Immature natural killer cell (primary cell): ENCODE data around the gene CD8B2. TPM values are rescaled to one million over a fixed set of nuclear protein-coding genes. Genes with fewer than 3 reads are reported as not detected.
"Not testable (repeated sequence)": the region's sequence is repeated elsewhere in the genome, so short reads cannot be mapped to it uniquely, and the experiment has no call there.

Experiments
- DNase-seq, 3 donors: peaks; one replicate each; pipeline ENCODE4 v3.0.0; 2022; ENCODE audit warnings: mixed read lengths in 1 of 3
- H3K27ac Mint-ChIP-seq, 6 donors: one replicate each; pipeline ENCODE4 v1.8.0; 2020; ENCODE audit warnings: mixed read lengths in 6 of 6, mild to moderate bottlenecking in 5 of 6, inconsistent platforms in 4 of 6, moderate library complexity in 3 of 6
- H3K27me3 Mint-ChIP-seq, 3 donors: one replicate each; pipeline ENCODE4 v1.8.0; 2020 to 2021; ENCODE audit warnings: low read depth in 3 of 3, mild to moderate bottlenecking in 3 of 3, mixed read lengths in 3 of 3, moderate library complexity in 3 of 3, inconsistent platforms in 1 of 3
- H3K36me3 Mint-ChIP-seq, 3 donors: one replicate each; pipeline ENCODE4 v1.8.0; 2020; ENCODE audit warnings: mixed read lengths in 3 of 3, inconsistent platforms in 2 of 3, mild to moderate bottlenecking in 2 of 3
- H3K4me1 Mint-ChIP-seq, 2 donors: one replicate each; pipeline ENCODE4 v1.8.0; 2020; ENCODE audit warnings: inconsistent platforms in 2 of 2, mild to moderate bottlenecking in 2 of 2, mixed read lengths in 2 of 2, moderate library complexity in 1 of 2
- H3K4me3 Mint-ChIP-seq, 5 donors: one replicate each; pipeline ENCODE4 v1.8.0; 2020; ENCODE audit warnings: mild to moderate bottlenecking in 5 of 5, mixed read lengths in 5 of 5, inconsistent platforms in 3 of 5, moderate library complexity in 3 of 5
- H3K9me3 Mint-ChIP-seq, 6 donors: one replicate each; pipeline ENCODE4 v1.8.0; 2020; ENCODE audit warnings: mild to moderate bottlenecking in 6 of 6, mixed read lengths in 6 of 6, inconsistent platforms in 4 of 6, moderate library complexity in 3 of 6
- polyA plus RNA-seq, 3 donors: library from polyadenylated mRNA; unstranded; fragments of 300-500 nt; fragmentation: Illumina TruSeq; gene quantifications; one replicate each; pipeline ENCODE4 v1.2.3, GENCODE V29; 2021

The CD8B2 gene
- polyA plus RNA-seq, 3 donors from 2014 or later, result 0.43 to 0.52 TPM; not detected in 1

- H3K27me3 Mint-ChIP-seq, H3K27ac Mint-ChIP-seq, H3K9me3 Mint-ChIP-seq, H3K4me1 Mint-ChIP-seq, DNase-seq, H3K4me3 Mint-ChIP-seq, H3K36me3 Mint-ChIP-seq: not testable (repeated sequence)
These were observed 17.0 kb downstream of the CD8B2 start for GRCh38 chr2:106504192-106504591.

- not testable (repeated sequence) for H3K36me3 Mint-ChIP-seq, H3K4me3 Mint-ChIP-seq, H3K9me3 Mint-ChIP-seq, H3K4me1 Mint-ChIP-seq, H3K27me3 Mint-ChIP-seq, DNase-seq, H3K27ac Mint-ChIP-seq
These were observed 17.6 kb downstream of the CD8B2 start for GRCh38 chr2:106504787-106505186.

GRCh38 chr2:106506002-106506687 lies 19.0 kb downstream of the CD8B2 start:
- H3K9me3 Mint-ChIP-seq, H3K4me1 Mint-ChIP-seq, DNase-seq, H3K4me3 Mint-ChIP-seq, H3K27me3 Mint-ChIP-seq, H3K27ac Mint-ChIP-seq, H3K36me3 Mint-ChIP-seq: not testable (repeated sequence)

DNA sequence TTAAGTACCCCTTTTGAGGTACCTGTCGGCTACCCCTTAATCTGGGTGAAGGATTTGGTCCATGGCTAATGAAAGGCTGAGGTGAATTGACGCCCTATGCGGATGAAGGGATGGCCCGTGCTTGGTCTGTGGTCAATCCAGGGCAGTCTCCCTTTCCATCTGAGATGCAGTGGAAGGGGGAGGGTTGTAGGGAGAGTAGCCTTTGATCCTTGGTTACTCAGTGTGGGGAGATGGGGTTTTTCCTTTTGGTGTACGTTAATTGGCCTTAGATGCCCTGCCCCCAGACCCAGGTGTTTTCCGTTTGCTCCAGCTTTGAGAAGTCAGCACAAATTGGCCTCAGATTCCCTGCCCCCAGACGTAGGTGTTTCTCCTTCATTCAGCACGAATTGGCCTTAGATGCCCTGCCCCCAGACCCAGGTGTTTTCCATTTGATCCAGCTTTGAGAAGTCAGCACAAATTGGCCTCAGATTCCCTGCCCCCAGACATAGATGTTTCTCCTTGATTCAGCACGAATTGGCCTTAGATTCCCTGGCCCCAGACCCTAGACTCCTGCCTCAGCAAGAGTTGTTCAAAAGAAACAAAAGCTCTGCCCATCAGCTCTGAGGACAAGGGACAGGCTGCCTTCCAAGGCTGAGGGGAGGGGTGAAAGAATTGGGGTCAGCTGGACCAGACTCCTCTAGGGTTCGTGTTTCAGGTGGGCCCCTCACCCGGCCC lies 21.7 kb downstream of the CD8B2 start:
- H3K4me3 Mint-ChIP-seq, H3K27ac Mint-ChIP-seq, DNase-seq, H3K36me3 Mint-ChIP-seq, H3K9me3 Mint-ChIP-seq, H3K27me3 Mint-ChIP-seq, H3K4me1 Mint-ChIP-seq: not testable (repeated sequence)

GRCh38 chr2:106509374-106509770 lies 22.2 kb downstream of the CD8B2 start:
- DNase-seq, H3K4me3 Mint-ChIP-seq, H3K27me3 Mint-ChIP-seq: not testable (repeated sequence)

GRCh38 chr2:106510791-106511190 lies 23.6 kb downstream of the CD8B2 start:
- H3K4me1 Mint-ChIP-seq, H3K4me3 Mint-ChIP-seq, H3K27ac Mint-ChIP-seq, H3K36me3 Mint-ChIP-seq, H3K27me3 Mint-ChIP-seq, H3K9me3 Mint-ChIP-seq, DNase-seq: not testable (repeated sequence)

More at GRCh38 chr2:106509374-106509770, 22.2 kb downstream of the CD8B2 start:
- not testable (repeated sequence) for H3K9me3 Mint-ChIP-seq, H3K36me3 Mint-ChIP-seq, H3K4me1 Mint-ChIP-seq, H3K27ac Mint-ChIP-seq

GRCh38 chr2:106511476-106511901 lies 24.3 kb downstream of the CD8B2 start:
- H3K9me3 Mint-ChIP-seq, H3K27ac Mint-ChIP-seq, H3K36me3 Mint-ChIP-seq, H3K4me1 Mint-ChIP-seq, DNase-seq, H3K27me3 Mint-ChIP-seq, H3K4me3 Mint-ChIP-seq: not testable (repeated sequence)

GRCh38 chr2:106511934-106512333 lies 24.8 kb downstream of the CD8B2 start:
- not testable (repeated sequence) for H3K36me3 Mint-ChIP-seq, H3K27me3 Mint-ChIP-seq, H3K4me3 Mint-ChIP-seq, DNase-seq, H3K9me3 Mint-ChIP-seq, H3K27ac Mint-ChIP-seq, H3K4me1 Mint-ChIP-seq

GRCh38 chr2:106513391-106513790 lies 26.2 kb downstream of the CD8B2 start:
- not testable (repeated sequence) for H3K27me3 Mint-ChIP-seq, H3K9me3 Mint-ChIP-seq, H3K4me3 Mint-ChIP-seq, H3K4me1 Mint-ChIP-seq, H3K36me3 Mint-ChIP-seq, DNase-seq, H3K27ac Mint-ChIP-seq

DNA sequence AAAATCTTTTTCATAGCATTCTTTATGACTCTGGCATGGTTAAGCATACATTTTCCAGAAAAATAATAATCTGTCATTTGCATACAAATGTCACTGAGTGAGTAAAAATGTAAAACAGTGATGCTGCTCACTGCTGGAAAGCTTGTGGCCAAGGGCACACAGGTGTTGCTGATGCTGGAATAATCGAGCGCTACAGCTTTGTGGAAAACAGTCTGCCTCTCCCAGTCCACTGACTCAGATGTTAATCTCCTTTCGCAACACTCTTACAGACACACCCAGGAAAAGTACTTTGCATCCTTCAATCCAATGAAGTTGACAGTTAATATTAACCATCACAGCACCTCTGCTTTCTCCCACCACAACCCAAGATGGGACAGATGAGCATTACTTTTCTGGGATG lies 27.7 kb downstream of the CD8B2 start:
- H3K4me3 Mint-ChIP-seq, DNase-seq, H3K27ac Mint-ChIP-seq, H3K27me3 Mint-ChIP-seq, H3K9me3 Mint-ChIP-seq, H3K36me3 Mint-ChIP-seq, H3K4me1 Mint-ChIP-seq: not testable (repeated sequence)

DNA sequence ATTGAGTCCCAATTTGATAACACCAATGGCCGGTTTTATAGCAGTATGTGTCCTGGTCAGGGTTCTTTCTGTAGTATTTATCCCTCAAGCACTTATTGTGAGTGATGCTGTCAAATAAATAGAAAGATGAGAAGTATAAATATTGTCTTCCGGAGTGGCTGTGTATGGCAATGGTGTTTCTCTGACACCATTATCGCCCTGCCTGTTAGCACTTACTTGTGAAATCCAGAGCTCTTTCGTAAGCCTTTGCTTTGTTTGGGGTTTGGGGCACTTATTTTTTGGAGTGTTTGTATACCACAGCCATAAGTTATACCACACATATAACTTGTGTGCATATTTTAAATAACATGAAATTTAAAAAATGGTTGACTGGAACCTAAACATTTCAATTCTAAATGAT lies 29.3 kb downstream of the CD8B2 start:
- Mint-ChIP-seq H3K27ac (no peak overlapping the region), H3K27me3 (peaks cover 2 to 9% (median 2%) of the 10 kb centered on the region in 3 donors)

DNA sequence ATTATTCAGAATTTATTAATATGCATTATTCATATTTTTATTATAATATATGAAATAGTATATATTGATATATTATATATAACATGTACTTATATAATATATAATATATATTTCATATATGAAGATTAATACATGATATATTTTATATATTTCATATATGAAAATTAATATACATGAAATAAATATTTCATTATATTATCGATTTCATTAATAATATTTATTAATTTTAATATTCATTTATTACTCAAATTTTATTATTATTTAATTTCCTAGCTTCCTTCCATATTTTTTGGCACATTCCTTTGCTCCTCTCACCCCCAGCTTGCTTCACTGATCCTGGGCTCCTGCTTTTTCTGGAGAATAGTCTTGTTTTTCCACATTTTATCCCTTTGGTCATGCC lies 29.7 kb downstream of the CD8B2 start:
- Mint-ChIP-seq H3K27me3 (peaks cover 2 to 9% (median 2%) of the 10 kb centered on the region in 3 donors), H3K9me3 (no peaks in the 10 kb centered on the region), H3K4me3 (no peak overlapping the region), H3K27ac (no peak overlapping the region), H3K4me1 (no peaks in the 10 kb centered on the region), H3K36me3 (no peaks in the 10 kb centered on the region)
- no peak for DNase-seq

More for the DNA sequence above, 29.3 kb downstream of the CD8B2 start:
- Mint-ChIP-seq H3K4me3 (no peak overlapping the region), H3K4me1 (no peaks in the 10 kb centered on the region), H3K9me3 (no peaks in the 10 kb centered on the region), H3K36me3 (no peaks in the 10 kb centered on the region)
- DNase-seq, result no peak

DNA sequence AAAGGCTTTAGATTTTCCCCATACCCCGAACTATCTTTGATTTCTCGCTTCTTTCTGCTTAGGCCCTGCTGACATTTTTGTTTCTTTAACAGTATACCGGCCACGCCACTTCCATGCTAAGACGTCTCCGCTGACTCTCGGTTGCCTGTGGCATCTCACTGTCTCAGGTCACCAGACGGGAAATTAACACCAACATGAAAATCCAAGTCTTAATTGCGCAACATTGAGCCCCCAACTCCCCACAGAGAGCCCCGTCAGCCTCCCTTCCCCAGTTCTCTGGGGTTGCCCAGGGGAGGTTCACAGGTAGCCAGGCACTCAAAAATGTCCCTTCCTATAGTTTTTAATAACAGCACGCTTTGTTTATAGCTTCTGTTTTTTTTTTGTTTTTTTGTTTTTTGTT lies 30.2 kb downstream of the CD8B2 start:
- no peak overlapping the region for H3K4me3 Mint-ChIP-seq
- H3K36me3 Mint-ChIP-seq, result no peaks in the 10 kb centered on the region
- no peak overlapping the region for H3K27ac Mint-ChIP-seq
- H3K27me3 Mint-ChIP-seq, result peaks cover 2 to 9% (median 2%) of the 10 kb centered on the region in 3 donors
- no peak for DNase-seq
- no peaks in the 10 kb centered on the region for H3K4me1 Mint-ChIP-seq
- H3K9me3 Mint-ChIP-seq, result no peaks in the 10 kb centered on the region

- Mint-ChIP-seq H3K36me3 (no peaks in the 10 kb centered on the region), H3K4me1 (no peaks in the 10 kb centered on the region), H3K27me3 (peaks cover 0 to 9% (median 5%) of the 10 kb centered on the region in 3 donors)
These were observed 32.6 kb downstream of the CD8B2 start for GRCh38 chr2:106519767-106520166.

DNA sequence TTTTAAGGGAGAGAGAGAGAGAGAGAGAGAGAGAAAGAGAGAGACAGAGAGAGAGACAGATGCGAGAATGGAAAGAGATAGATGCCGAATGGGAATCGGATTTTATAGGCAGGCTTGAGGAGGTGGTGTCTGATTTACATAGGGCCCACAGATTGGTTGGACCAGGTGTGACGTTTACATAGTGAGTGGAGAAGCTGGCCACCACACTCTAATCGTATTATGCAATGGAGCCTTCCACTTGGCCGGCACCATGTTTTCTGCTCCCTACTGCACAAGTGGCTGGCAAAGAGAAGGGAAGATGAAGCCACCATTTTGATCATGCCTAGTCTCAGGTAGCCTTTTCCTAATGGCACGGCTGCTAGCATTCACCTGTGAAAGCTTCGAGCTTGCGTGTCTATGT lies 33.9 kb downstream of the CD8B2 start:
- Mint-ChIP-seq H3K27ac (no peak overlapping the region), H3K4me3 (no peak overlapping the region), H3K36me3 (no peaks in the 10 kb centered on the region), H3K9me3 (peaks cover 0 to 18% (median 5%) of the 10 kb centered on the region in 6 donors), H3K4me1 (no peaks in the 10 kb centered on the region), H3K27me3 (peaks cover 0 to 9% (median 5%) of the 10 kb centered on the region in 3 donors)
- no peak for DNase-seq

More at GRCh38 chr2:106519767-106520166, 32.6 kb downstream of the CD8B2 start:
- DNase-seq, result no peak
- Mint-ChIP-seq H3K27ac (no peak overlapping the region), H3K4me3 (no peak overlapping the region), H3K9me3 (peaks cover 0 to 13% (median 5%) of the 10 kb centered on the region in 6 donors)
